T-helper 1 cell treated with Interleukin-12 subunit alpha and Interleukin-12 subunit beta and Interleukin-4 antibody, amounts not matched to agents 30 μg/mL and 1 μg/mL, for 36 hours (primary cell): ENCODE measurements around the gene KLHDC3.
A peak's percentile ranks its signal among the peaks of the same experiment; 100 is the strongest.

Experiments
- H3K27ac Mint-ChIP-seq: one replicate; pipeline ENCODE4 v1.8.0; 2021; ENCODE audit warnings: mild to moderate bottlenecking, mixed read lengths
- H3K27me3 Mint-ChIP-seq: one replicate; pipeline ENCODE4 v1.8.0; 2021; ENCODE audit warnings: low read depth, mixed read lengths
- H3K36me3 Mint-ChIP-seq: one replicate; pipeline ENCODE4 v1.8.0; 2021; ENCODE audit warnings: low read depth, mixed read lengths
- H3K4me1 Mint-ChIP-seq: one replicate; pipeline ENCODE4 v1.8.0; 2021; ENCODE audit warnings: low read depth, mixed read lengths
- H3K4me3 Mint-ChIP-seq: one replicate; pipeline ENCODE4 v1.8.0; 2021; ENCODE audit warnings: mild to moderate bottlenecking, moderate library complexity, mixed read lengths
- H3K9me3 Mint-ChIP-seq: one replicate; pipeline ENCODE4 v1.8.0; 2021; ENCODE audit warnings: mixed read lengths

Gene KLHDC3

DNA sequence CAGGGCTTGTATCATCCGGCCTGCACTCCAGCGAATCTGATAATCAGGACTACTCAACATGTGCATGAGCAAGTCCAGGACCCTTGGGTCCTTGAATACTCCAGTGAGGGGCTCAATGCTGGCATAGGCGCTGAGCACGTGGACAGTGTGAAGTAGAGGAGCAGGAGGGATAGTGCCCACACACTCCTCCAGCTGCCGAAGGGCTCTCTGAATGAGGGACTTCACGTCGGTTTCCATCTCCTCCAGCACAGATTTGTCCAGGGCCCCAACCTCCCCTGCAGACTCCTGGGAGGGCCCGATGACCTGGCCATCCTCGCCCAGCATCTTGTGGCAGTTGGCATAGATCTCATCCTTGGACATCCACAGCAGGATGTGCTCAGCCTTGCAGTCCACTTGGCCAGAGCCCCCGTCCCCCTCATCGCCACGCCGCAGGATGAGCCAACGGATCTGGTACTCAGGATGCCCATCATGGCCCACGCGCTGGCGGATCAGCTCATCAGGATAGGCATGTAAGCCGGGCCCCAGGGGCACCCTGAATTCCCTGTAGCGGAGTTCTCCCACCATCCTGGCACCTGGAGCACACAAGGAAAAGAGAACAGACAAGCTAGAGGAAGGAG lies 38.3 kb downstream of the KLHDC3 start:
- H3K27me3 Mint-ChIP-seq = no peaks in the 10 kb centered on the region
- peak overlapping the region; percentile 98 for H3K27ac Mint-ChIP-seq
- H3K36me3 Mint-ChIP-seq = peaks cover 28% of the 10 kb centered on the region
- H3K4me1 Mint-ChIP-seq = peaks cover 23% of the 10 kb centered on the region
- peak overlapping the region; percentile 98 for H3K4me3 Mint-ChIP-seq
- no peaks in the 10 kb centered on the region for H3K9me3 Mint-ChIP-seq

DNA sequence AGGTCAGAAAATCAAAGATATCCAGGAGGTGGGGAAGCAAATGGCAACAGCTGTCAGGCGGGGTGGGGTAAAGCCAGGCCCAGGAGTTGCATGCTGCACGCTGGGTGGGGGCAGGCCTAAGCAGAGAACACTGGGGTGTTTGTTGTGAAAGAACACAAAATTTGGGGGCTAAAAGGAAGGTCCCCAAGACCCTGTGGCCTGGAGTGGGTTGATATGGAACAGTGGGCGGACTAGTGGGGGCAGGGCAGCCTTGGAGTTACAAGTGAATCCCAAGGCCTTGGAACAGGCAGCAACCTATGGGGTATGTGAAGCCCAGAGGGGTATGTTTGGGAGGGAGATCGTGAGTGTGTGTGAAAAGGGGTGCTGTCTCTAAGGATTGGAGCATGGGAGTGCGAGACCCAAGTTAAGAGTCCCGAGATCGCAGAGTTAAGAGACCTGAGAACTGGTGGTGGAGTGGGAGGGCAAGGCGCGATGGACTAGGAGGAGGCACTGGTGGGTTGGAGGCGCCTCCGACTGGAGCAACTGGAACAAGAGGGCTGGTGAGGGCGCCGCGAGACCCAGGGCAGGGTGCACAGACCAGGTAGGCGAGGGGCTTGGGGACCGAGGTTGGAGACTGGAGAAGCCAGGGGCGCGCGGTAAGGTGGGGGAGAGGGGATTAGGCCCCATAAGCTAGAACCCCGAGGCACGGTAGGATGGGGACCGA lies 38.9 kb downstream of the KLHDC3 start:
- H3K4me3 Mint-ChIP-seq = peak overlapping the region; percentile 98
- no peaks in the 10 kb centered on the region for H3K9me3 Mint-ChIP-seq
- H3K36me3 Mint-ChIP-seq = peaks cover 34% of the 10 kb centered on the region
- H3K27me3 Mint-ChIP-seq = no peaks in the 10 kb centered on the region
- H3K27ac Mint-ChIP-seq = peak overlapping the region; percentile 98
- H3K4me1 Mint-ChIP-seq = peaks cover 25% of the 10 kb centered on the region

- peak within 1 kb of the TSS; percentile 98 for H3K4me3 Mint-ChIP-seq
- H3K36me3 Mint-ChIP-seq = peaks cover 34% of the 10 kb centered on the region
- peak within 1 kb of the TSS; percentile 98 for H3K27ac Mint-ChIP-seq
- H3K9me3 Mint-ChIP-seq = no peaks in the 10 kb centered on the region
- H3K27me3 Mint-ChIP-seq = no peaks in the 10 kb centered on the region
- peaks cover 32% of the 10 kb centered on the region for H3K4me1 Mint-ChIP-seq
Observed at GRCh38 chr6:43053545-43054205, 39.6 kb downstream of the KLHDC3 start, which contains the start of gene CUL7. CUL7 (minus strand) TSS chr6:43053851; CDS start chr6:43052788, 1,063 bp downstream.

DNA sequence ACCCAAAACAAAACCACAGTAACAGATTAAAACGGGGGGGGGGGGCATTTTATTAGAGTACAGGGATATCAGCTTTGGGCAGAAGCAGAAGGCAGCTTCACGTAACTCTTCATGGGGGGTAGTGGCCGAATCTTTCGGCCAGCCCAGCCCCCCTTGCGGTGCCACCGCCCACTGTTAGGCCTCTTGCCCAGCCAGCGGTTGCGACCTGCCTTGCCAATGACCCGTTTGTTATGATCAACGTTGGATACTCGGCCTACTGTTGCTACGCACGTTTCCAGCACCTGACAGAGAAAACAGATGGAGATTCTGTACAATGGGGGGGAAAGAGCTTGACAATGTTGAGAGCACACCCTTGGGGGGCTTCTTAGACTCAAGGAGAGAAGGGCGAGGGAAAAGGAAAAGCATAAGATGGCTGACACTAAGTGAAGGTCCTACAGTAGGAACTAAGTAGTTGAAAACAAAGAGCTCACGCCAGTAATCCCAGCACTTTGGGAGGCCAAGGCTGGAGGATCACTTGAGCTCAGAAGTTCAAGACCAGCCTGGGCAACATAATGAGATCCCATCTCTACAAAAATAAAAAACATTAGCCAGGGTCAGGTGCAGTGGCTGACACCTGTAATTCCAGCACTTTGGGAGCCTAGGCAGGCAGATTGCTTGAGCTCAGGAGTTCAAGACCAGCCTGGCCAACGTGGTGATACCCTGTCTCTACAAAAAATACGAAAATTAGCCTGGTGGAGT lies 40.3 kb downstream of the KLHDC3 start:
- H3K36me3 Mint-ChIP-seq = peaks cover 30% of the 10 kb centered on the region

DNA sequence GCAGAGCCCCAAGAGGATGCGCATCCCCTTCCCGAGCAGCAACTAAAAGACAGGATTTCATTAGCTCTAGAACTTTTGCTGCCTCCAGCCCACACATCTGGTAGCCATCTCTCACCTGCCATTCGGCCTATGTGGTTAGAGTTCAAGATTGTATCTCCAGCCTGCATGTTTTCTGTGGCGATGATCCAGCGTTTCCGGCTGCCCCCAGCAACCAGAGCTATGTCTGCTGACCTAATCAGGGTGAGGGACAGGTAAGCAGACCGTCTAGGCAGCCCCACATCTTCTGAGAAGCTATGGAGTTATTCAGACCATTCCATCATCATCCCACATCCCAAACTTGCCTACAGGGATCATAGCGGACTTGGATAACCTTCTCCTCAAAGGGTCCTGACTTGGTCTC lies 41.9 kb downstream of the KLHDC3 start:
- peaks cover 20% of the 10 kb centered on the region for H3K36me3 Mint-ChIP-seq
- no peaks in the 10 kb centered on the region for H3K9me3 Mint-ChIP-seq
- H3K27ac Mint-ChIP-seq = peak overlapping the region; percentile 41
- no peak overlapping the region for H3K4me3 Mint-ChIP-seq
- H3K27me3 Mint-ChIP-seq = no peaks in the 10 kb centered on the region
- peaks cover 41% of the 10 kb centered on the region for H3K4me1 Mint-ChIP-seq

More for the DNA sequence above, 40.3 kb downstream of the KLHDC3 start:
- Mint-ChIP-seq H3K9me3 (no peaks in the 10 kb centered on the region), H3K27ac (peak overlapping the region; percentile 98), H3K4me3 (peak overlapping the region; percentile 98), H3K27me3 (no peaks in the 10 kb centered on the region), H3K4me1 (peaks cover 34% of the 10 kb centered on the region)

GRCh38 chr6:43058531-43058930 lies 44.5 kb downstream of the KLHDC3 start:
- Mint-ChIP-seq H3K9me3 (no peaks in the 10 kb centered on the region), H3K36me3 (peaks cover 22% of the 10 kb centered on the region), H3K27ac (peak overlapping the region; percentile 95), H3K4me1 (peaks cover 28% of the 10 kb centered on the region), H3K4me3 (peak overlapping the region; percentile 89), H3K27me3 (no peaks in the 10 kb centered on the region)

- Mint-ChIP-seq H3K9me3 (no peaks in the 10 kb centered on the region), H3K27me3 (no peaks in the 10 kb centered on the region), H3K36me3 (peaks cover 17% of the 10 kb centered on the region), H3K27ac (peak within 1 kb of the TSS; percentile 95), H3K4me3 (peak within 1 kb of the TSS; percentile 89), H3K4me1 (peaks cover 23% of the 10 kb centered on the region)
Observed at GRCh38 chr6:43059168-43060033, 45.4 kb downstream of the KLHDC3 start, which contains the start of the genes KLC4 and MRPL2. KLC4 (plus strand) TSS chr6:43059631; CDS start chr6:43061336, 1,705 bp downstream. MRPL2 (minus strand) TSS chr6:43059434; CDS start chr6:43059381, 53 bp downstream.

DNA sequence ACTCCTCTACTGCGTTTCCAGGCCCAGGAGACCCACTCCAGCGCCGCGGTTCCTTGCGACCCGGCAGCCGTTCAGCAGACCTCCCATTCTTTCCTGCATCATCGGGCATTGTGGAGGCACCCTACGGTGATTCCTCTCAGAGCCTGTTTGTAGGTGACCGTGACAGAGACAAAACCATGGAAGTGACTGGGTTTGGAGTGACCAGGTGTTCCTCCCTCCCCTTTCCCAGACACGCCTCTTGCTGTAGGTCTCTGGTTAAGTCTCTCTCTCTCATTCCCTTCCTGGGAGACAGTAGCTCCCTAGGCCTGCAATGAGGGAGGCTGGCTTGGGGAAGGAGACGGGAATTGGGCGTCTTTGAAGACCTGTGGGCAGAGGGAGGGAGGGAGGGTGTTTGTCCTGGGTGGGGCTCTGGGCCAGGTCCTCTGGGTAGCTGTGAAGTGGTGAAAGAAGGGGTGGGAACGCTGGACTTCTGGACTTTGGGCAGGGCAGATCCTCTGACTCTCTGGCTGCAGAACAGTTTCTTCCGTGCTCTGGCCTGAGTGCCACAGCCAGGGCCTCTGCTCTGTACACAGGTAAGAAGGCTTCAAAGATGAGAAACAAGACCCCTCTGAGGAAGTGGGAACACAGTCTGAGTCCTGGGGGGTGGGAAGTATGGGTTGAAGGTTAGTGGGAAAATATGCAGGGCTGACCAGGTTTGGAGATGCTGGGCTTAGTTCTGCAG lies 46.1 kb downstream of the KLHDC3 start:
- peaks cover 23% of the 10 kb centered on the region for H3K4me1 Mint-ChIP-seq
- peak overlapping the region; percentile 95 for H3K27ac Mint-ChIP-seq
- H3K36me3 Mint-ChIP-seq = peaks cover 17% of the 10 kb centered on the region
- H3K4me3 Mint-ChIP-seq = peak overlapping the region; percentile 89
- no peaks in the 10 kb centered on the region for H3K27me3 Mint-ChIP-seq
- no peaks in the 10 kb centered on the region for H3K9me3 Mint-ChIP-seq

DNA sequence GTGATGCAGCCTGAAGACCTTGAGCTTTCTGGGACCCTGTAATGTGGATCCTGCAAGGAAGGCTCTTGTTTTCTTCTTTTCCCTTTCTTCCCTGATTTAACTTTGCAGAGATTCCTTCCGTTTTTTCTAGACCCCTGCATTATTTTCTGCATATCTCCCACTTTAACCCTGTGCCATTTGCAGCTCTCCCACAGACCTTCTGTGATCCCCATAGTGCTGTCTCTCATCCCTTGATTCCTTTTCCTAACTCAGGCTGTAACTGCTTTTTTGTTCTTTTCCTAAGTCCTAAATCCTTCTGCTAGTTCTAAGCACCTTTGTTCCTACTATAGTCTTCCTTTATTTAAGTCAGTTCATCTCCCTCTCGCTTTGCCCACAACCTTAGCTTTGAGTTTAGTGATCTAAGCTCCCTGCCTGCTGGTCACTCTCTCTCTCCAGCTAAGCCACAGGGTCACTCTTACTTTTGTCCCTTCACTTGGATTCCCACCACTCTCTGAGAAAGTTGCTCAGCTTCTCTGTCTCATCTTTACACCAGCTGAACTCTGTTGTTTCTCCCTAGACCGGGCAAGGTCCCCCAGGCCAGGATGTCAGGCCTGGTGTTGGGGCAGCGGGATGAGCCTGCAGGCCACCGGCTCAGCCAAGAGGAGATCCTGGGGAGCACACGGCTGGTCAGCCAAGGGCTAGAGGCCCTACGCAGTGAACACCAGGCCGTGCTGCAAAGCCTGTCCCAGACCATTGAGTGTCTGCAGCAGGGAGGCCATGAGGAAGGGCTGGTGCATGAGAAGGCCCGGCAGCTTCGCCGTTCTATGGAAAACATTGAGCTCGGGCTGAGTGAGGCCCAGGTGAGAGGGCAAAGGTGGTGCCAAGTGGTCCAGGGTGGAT lies 46.9 kb downstream of the KLHDC3 start:
- no peaks in the 10 kb centered on the region for H3K9me3 Mint-ChIP-seq
- H3K27ac Mint-ChIP-seq = peak overlapping the region; percentile 58

DNA sequence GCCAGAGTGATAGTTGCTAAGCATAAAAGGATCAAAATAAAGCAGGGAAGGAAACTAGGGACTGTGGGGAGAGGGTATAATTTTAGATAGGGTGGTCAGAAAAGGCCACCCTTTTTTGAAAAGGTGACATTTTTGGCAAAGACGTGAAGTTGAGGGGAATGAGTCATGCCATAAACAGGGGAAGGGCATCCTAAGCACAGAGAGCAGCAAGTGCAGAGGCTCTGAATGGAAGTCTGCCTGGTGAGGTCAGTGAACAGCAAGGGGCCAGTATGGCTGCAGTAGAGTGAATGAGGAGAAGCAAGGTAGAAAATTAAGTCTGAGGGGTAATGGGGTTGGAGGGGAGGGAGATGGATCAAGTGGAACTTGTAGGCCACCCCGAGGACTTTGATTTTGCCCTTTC lies 47.8 kb downstream of the KLHDC3 start:
- Mint-ChIP-seq H3K27ac (no peak overlapping the region), H3K4me3 (no peak overlapping the region)

More for the DNA sequence above, 46.9 kb downstream of the KLHDC3 start:
- Mint-ChIP-seq H3K4me3 (peak overlapping the region; percentile 89), H3K36me3 (peaks cover 13% of the 10 kb centered on the region), H3K27me3 (no peaks in the 10 kb centered on the region), H3K4me1 (peaks cover 23% of the 10 kb centered on the region)

DNA sequence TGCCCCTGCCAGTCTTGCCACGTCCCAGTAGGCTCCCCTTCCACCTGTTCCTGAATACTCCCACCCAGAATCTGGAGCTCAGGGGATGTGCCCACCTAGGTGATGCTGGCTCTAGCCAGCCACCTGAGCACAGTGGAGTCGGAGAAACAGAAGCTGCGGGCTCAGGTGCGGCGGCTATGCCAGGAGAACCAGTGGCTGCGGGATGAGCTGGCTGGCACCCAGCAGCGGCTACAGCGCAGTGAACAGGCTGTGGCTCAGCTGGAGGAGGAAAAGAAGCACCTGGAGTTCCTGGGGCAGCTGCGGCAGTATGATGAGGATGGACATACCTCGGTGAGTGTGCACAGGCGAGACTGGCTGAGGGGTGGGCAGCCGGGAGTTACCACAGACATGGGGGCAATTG lies 48.8 kb downstream of the KLHDC3 start:
- Mint-ChIP-seq H3K27me3 (no peaks in the 10 kb centered on the region), H3K27ac (no peak overlapping the region), H3K9me3 (no peaks in the 10 kb centered on the region), H3K36me3 (peaks cover 6% of the 10 kb centered on the region), H3K4me3 (no peak overlapping the region), H3K4me1 (peaks cover 23% of the 10 kb centered on the region)

More for the DNA sequence above, 47.8 kb downstream of the KLHDC3 start:
- H3K36me3 Mint-ChIP-seq = peaks cover 9% of the 10 kb centered on the region
- no peaks in the 10 kb centered on the region for H3K9me3 Mint-ChIP-seq
- peaks cover 23% of the 10 kb centered on the region for H3K4me1 Mint-ChIP-seq
- H3K27me3 Mint-ChIP-seq = no peaks in the 10 kb centered on the region

DNA sequence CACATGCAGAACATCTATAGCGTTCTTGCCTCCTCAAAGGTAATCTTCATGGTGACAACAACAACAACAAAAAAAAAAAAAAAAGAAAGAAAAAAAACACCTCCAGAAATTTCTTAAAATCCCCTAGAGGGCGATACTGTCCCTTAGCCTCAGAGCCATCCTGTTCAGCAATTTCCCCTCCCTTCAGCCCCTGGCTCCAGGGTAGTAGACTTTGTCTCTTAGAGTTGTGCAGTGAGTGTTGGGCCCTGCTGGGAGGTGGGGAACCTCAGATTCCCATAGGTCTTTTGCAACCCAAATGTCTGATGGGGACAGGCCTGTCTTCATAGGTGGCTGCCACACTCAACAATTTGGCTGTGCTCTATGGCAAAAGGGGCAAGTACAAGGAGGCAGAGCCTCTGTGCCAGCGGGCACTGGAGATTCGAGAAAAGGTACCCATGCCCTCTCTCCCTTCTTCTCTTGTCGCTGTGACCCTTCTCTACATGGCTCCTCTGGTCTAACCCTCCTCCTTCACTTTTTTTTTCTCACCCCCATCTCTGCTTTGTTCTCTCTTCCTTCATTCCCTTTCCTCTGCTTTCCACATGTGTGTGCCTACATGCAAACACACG lies 56.1 kb downstream of the KLHDC3 start:
- H3K27me3 Mint-ChIP-seq = peaks cover 4% of the 10 kb centered on the region
- no peak overlapping the region for H3K27ac Mint-ChIP-seq
- H3K4me1 Mint-ChIP-seq = peaks cover 4% of the 10 kb centered on the region
- H3K9me3 Mint-ChIP-seq = no peaks in the 10 kb centered on the region
- peaks cover 3% of the 10 kb centered on the region for H3K36me3 Mint-ChIP-seq
- no peak overlapping the region for H3K4me3 Mint-ChIP-seq
